GM18511 (cell line): ENCODE measurements around the gene INPP5A.

Source experiments
- ATAC-seq: cut with Tn5 transposase; IDR thresholded peaks from one replicate; pipeline ENCODE4 v1.9.1; 2021; ENCODE audit warnings: mild to moderate bottlenecking, moderate library complexity; ENCODE audit not compliant: unreplicated experiment

Gene INPP5A

DNA sequence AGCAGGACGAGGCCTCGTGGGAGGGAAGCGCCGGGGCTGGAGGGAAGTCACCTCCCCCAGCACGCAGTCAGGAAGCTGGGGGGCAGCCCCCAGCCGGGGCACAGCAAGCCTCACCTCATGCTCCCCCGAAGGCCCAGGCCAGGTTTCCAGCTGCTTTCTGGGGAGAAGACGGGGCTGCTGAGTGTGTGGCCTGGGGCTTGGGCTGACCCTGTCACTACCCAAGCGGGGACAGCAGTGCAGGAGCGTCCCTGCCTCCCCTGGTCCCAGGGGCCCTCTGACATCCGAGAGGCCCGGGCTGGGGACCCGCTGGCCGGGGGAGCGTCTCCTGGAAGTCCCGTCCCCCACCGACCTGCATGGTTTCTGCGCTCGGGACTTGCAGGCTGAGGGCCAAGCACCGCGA, 268.0 kb downstream of the INPP5A start:
- no peak for ATAC-seq

DNA sequence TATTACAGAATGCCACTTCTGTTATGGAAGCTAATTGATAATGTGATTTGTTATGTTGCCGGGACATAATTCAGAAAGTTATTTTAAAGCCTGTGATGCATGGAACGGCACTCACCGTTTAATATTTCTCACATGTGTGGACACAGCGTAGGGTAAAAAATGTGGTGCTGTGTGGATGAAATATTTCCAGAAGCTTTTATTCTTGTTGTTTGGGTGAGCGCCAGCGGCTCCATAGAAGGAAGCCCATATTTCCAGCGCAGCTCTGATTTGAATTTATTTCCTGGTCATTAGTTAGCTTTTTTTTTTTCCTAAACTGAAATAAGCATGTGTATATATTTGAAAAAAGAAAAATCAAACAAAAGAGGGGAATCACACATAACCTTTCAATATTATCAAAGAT, 268.5 kb downstream of the INPP5A start:
- no peak for ATAC-seq

DNA sequence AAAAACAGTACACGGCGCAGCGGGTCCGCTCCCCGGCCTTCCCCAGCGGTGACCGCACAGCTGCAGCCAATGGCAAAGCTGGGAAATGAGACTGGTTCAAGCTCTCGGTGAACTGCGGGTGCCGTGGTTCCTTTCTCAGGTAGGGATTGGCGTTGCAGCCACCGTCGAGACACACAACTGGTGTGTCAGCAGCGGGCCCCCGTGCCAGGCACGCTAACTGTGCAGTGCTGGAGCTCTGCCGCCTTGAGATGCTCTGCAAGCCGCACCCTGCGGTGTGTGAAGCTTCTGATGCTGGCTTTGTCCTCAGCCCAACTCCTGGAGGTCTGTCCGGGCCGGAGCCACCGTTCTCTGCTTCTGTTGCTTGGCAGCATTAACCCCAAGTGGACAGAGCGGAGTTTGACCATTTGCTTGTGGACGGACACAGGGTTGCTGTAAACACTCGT, 269.0 kb downstream of the INPP5A start:
- no peak for ATAC-seq

DNA sequence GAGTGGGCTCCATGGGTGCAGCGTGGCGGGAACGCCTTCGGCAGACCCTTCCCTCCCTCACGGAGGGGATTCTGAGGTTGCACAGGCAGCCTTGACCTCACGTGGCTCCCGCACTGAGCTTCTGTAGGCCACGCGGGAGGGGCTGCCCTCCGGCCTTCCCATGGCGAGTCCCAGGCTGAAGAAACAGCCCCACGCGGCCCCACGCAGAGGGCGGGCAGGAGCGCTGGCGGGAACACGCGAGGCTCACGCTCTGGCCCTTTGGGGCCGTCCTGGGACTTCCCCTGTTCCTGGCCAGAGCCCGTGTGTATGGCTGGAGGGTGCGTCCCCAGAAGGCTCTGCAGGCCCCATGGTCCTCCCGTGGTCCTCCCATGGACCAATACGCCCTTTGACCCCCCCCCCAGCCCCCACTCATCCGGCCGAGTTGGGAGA, 270.0 kb downstream of the INPP5A start:
- no peak for ATAC-seq

DNA sequence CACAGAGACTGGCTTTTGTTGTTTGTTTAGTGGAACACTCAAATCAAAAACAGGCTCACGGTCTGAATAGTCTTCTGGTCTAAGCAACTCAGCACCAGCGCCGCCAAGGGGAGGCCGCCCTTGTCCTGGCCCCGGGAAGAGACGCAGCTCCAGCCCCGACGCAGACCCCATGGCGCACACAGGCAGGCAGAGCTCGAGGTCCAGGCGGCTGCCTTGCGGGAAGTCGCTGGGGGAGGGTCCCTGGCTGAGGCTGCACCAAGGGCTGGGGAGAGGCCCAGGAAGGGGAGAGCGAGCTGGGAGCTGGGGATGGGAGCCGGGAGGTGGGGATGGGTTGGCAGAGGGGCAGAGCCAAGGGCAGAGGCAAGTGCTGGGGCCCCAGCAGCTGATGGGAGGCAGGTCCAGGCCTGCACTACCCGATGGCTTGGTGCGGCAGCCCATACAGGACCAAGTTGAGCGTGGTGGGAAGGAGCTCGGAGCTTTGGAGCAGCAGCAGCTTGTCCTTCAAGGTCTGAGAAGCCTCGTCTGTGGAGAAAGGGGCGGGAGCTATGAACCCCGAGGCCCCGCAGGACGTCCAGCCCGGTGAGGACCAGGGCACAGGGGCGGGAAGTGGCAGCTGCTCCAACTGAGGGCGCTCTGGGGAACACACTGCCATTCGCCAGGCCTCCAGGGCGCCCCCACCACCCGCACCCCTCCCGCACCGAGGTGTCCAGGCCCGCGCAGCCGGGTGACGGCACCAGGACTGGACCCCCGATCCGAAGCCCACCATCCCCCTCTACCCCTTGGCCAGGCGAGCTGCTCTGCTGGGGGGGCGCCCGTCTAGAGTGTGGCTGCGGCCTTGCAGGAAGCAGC, 271.0 kb downstream of the INPP5A start:
- ATAC-seq = no peak

DNA sequence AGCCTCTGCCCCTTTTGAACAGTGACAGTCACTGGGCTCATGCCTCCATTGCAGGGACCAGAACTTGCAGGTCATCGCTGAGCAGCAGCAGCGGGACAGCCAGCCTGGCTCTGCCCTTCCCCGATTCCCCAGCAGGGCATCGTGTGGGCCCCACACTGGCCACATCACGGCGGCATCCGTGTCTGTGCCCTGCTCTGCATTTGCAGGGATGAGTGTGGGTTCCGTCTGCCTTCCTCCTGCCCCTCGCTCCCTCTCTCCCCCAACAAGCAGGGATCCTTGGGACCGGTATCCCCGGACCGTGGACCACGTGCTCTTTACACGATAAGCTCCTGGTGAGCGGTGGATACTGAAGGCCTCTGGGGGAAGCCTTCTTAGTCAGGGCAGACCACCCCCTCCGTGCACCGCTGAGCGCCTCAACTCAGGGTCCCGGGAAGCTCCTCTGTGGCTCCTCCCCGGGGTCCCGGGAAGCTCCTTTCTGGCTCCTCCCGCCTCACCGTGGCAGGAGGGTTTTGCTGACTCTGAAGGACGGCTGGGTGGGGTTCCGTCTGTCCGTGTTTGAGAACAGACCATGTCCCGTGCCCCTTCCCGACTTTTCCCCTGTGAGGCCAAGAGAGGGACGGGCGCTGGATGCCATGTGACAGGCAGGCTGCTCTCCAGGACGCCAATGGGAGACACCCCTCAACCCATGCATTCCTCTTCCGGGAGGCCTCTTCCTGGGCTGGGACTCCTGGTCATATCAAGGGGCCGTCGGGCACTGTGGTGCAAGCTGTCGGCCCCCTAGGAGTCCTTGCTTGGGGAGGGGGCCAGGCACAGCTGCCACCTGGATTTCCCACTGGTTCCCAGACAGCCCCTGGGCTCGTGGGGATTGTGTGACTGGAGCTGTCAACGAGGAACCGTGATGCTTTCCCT, 271.9 kb downstream of the INPP5A start:
- no peak for ATAC-seq

DNA sequence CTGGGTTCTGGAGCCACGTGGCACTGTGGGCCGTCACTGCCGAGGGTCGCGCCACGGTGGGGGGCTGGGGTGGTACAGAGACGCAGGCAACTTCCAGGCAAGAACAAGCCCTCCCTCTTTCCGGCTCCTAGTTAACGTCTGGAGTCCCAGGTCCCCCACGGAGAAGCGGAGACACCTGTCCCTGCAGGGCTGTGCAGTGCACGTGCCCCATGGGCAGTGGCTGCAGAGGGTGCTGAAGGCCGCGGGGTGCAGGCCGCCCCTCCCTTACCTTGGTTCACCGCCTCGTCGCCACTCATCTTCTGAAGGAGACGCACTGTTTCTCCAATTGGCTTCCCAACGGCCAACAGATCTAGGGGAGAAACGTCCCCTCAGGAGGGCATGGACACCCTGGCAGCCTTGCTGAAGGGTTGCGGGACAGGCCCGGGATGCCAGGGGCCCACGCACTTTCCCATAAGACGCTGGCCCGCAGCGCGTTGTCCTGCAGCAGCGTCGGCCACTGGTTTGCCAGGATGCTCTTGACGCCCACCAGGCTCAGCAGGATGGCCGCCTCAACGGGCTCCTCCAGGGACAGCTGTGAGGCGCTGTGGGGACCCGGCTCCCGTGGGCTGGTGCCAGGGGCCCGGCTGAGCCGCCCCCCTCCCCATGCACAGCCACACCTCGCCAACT, 272.7 kb downstream of the INPP5A start:
- ATAC-seq = no peak

DNA sequence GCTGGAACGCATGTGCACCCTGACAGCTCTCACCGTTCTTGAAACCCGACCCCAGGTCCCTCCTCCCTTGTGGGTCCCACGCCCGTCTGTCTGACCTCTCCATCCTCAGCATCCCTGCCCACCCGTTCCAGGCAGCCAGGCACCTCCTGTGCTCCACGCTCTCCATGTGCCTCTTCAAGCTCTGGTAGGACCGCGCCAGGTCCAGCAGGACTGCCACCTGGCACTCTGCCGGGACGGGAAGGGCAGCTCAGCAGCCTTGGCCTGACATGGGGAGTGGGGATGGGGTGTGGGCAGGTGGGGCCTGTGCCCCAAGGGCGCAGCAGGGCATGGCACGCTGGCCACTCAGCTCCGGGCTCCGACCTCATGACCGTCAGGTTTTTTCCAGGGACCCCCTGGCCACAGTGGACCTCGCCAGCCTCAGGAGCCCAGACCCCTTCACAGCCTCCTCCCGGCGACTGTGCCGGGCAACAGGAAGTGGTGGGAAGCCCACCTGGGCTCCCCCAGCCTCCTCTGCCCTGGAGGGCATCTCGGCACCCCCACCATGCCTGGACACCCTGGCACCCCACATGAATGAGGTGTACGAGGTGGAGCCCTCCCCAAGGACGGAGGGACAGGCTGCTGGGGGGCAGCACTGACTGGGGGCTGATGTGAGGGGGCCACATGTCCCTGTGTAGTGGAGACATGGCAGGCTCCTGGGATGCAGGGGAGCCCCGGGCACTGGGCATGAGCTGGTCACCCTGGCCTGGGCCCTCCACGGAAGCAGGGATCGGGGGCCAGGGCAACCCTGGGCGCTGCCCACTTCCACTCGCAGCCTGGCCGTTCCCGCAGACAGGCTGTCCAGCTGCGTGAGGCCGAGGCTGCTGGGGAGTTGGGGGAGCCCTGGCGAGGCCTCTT, 273.5 kb downstream of the INPP5A start:
- ATAC-seq = no peak

DNA sequence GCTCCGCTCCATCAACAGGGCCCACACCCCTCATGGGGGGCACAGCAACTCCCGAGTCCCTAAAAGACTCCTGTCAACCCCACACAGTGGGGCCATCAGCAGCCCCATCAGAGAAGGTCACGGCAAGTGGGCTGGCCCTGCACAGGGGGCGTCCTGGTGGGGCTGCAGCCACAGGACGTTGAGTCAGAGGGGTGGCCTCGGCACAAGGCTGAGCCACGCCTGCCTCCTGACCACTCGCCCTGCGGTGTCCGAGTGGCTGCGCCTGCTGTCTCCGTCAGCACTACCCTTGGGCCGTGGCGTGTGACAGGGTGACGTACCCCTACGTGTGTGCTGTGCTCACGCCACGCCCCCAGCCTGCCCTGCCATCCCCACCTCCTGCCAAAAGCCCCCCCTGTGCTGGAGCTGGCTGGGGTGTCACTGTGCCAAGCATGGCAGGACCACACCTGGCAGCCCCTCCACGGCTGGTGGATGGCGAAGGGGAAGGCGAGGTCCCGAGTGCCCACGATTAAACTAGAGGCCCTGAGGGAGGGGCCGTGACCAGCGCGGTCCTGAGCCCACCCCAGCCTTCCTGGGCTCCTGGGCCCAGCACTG, 274.4 kb downstream of the INPP5A start:
- no peak for ATAC-seq

DNA sequence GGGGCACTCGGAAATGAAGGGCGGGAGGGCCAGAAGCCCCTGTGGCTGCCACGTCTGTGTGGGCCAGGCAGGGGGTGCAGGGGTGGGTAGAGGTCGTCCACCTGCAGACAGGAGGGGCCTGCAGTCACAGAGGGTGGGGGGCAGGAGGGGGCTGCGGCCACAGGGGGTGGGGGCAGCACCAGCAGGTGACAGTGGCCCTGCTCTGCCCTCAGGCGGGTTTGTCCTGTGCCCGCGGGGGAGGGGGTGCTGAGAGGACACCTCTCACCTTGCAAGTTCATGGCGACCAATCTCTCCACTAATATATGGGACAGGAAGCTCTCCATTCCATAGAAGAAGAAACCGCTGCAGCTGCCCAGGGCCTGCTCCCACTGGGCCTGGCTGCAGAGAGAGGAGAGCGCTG, 274.9 kb downstream of the INPP5A start:
- ATAC-seq = no peak

DNA sequence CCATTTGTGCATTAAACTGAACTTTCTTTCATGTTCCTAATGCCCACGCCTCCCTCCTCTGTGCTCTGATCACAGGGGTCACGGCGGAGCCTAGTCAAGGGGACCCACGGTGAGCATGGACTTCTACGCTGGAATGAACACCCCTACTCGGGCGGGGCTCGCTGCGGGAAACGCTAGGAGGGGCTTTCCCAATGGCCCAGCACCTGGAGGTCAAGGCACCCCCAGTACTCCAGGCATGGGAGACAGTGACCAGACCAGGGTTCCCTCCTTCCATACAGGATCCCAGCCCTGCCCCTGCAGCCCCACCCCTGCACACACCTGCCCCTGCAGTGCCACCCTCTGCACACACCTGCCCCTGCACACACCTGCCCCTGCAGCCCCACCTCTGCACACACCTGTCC, 275.4 kb downstream of the INPP5A start:
- no peak for ATAC-seq

DNA sequence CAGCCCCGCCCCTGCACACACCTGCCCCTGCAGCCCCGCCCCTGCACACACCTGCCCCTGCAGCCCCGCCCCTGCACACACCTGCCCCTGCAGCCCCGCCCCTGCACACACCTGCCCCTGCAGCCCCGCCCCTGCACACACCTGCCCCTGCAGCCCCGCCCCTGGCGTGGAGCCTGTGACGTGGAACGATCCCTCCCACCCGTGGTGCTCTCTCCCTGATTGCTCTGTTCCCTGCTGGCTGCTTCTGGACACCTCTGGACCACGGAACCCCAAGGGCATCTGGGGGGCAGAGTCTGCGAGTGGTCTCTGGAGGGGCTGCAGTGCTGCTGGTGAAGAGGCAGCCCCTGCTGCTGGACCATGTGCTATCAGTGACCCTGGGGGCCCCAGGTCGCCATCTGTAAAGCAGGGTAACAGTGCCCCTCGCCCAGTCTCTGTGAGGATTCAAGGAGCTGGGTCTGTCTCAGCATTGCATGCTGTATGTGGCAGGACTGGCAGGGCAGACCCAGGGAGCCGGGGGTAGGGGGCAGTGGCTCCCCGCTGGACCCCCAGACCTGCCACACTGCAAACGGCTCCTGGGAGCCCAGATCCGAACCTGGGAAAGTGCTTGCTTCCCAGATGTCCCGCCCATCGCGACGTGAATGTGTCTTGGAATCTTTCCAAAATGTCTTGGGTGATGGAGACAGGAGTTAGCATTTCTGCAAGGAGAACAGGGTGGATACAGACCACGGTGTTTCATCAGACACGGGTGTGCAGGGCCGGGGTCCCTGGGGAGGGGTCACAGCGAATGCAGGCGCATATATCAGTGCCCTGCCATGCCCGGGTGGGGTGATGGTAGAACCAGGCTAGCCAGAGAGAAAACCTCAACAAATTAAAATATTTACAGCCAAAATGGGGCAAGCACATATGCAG, 276.2 kb downstream of the INPP5A start:
- no peak for ATAC-seq

DNA sequence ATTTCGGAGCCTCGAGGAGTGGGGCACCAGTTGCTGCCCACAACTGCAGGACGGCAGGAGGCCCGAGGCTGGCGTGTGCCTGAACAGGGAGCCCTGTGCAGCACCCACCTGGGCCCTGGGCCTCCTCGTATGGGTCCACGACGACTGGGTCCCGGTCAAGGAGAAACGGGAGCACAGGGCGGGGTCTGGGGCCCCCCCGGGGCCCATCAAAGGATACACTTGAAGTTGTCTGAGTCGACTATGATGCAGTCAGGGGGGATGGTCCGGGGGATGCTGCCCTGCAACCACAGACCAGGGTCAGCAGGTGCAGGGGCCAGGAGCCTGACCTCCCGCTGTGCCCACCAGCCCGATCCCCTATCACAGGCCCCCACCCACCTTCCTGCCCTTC, 276.9 kb downstream of the INPP5A start:
- ATAC-seq = no peak

DNA sequence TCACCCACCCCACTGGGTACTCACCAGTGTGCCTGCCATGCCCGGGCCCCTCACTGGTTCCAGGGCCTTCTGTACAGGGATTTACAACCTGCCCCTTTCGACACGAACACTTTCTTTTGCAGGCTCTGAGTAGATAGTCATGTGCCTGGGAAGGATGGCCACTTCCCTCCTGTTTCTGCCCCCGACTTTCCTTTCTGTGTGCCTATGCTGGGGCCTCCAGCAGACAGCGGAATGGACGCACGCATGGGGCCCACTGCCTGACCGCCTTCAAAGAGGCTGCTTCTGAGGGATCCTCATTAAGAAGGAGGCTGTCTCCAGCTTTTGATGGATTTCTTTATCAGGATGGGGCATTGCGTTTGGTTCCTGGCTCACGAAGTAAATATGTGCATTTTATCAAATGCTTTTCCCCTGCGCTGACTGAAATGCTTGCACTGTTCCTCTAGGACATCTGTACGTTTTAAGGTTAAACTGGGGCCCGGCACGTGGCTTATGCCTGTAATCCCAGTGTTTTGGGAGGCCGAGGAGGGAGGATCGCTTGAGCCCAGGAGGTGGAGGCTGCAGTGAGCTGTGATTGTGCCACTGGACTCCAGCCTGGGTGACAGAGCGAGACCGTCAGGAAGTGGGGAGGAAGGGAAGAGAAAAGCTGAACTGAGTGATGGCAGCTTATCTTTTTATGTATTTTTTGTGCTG, 277.7 kb downstream of the INPP5A start:
- no peak for ATAC-seq

DNA sequence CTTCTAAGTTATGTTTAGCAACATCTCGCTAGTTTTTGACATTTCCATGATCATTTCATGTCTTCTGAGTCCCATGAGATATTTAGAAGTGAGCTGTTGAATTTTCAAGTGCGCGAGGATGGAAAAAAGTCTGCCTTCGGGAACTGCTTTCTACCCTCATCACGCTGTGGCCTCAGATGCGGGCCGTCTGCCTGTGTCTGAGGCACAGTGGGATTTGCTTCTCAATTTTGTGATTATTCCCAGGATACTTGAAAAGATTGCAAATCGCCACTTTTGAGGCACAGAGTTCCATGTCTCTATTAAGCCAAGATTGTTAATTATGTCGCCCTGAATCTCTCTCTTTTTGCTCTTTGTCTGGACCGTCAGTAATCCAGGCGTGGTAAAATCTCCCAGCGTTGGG, 279.1 kb downstream of the INPP5A start:
- ATAC-seq = no peak

DNA sequence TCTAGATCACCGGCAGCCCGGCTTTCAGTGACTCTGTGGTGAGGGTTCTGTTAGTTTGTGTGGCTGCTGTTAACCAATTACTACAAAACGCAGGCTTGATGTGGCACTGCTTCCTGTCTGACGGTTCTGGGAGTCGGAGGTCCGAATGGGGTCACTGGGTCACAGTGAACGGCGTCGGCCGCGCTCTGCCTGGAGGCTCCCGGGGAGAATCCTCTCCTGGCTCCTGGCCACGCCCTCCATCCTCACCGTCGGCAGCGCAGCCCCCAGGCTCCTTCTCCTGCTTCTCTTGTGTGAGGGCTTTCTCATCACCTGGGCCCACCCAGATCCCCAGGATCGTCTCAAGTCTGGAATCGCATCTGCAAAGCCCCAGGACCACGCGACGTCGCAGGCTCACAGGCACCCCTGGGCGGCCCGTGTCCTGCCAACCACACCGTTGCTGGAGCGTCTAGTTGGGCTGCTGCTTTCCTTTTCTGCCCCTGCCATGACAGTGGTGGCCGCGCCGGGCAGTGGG, 280.2 kb downstream of the INPP5A start:
- no peak for ATAC-seq

DNA sequence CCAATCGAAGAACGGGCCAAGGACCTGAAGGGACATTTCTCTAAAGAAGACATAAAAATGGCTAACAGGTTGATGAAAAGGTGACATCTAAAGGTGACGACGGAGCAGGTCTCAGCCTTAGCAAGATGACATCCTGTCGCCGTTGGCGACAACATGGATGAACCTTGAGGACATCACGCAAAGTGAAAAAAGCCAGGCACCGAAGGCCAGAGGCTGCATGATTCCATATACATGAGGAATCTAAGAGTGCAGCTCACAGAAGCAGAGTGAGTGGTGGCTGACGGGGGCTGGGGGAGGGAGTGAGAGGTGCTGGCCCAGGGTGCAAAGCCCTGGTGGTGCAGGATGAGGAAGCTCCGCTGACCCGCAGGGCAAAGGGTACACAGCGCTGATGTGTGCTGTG, 282.5 kb downstream of the INPP5A start:
- ATAC-seq = no peak
